ENCODE data around the gene PTPN9. TPM values are rescaled to one million over a fixed set of nuclear protein-coding genes. Genes with fewer than 3 reads are reported as not detected.

Gene PTPN9
- polyA plus RNA-seq, 1 donor (not counting 4 experiments of a cell fraction or from before 2014, with no cell fraction given): 34.7 TPM

- H4K20me1 ChIP-seq (ENCODE audit: control insufficient read depth, extremely low read depth, insufficient read depth, low read length): no peaks in the 10 kb centered on the region
- no peak overlapping the region for H3K9ac ChIP-seq (ENCODE audit: control insufficient read depth, extremely low read depth, insufficient read depth, low read length)
- TF ChIP-seq EZH2 (IDR thresholded peaks at IDR 0.05; ENCODE audit: low read length) (no peak), CTCF (optimal IDR thresholded peaks at IDR 0.05 in 1 of 3, IDR thresholded peaks at IDR 0.05 in 1 of 3, conservative IDR thresholded peaks at IDR 0.05 in 1 of 3; ENCODE audit: extremely low read depth in 1 of 3, insufficient read depth in 2 of 3, low read length in 3 of 3) (peak; percentile 18 to 43 (median 43))
- H3K79me2 ChIP-seq (ENCODE audit: control insufficient read depth, insufficient read depth, low read length): no peaks in the 10 kb centered on the region
- dilution Hi-C loops (cut with MboI; ENCODE audit: extremely low pct_ligation_motif_present, low sequenced_read_pairs): no loop called here
- no peak overlapping the region for H3K27ac ChIP-seq (ENCODE audit: control insufficient read depth, insufficient read depth, low read length)
- H3K9me1 ChIP-seq (ENCODE audit: control insufficient read depth, extremely low read depth, insufficient read depth, low read length): no peaks in the 10 kb centered on the region
- no peaks in the 10 kb centered on the region for H3K27me3 ChIP-seq (ENCODE audit: control insufficient read depth, extremely low read depth, insufficient read depth, low read length)
- no peaks in the 10 kb centered on the region for H3K4me1 ChIP-seq (ENCODE audit: control insufficient read depth, extremely low read depth, insufficient read depth, low read length)
- no peak overlapping the region for H3K4me2 ChIP-seq (ENCODE audit: control insufficient read depth, extremely low read depth, insufficient read depth, low read depth, low read length)
- DNase-seq (ENCODE audit: low read depth, low spot score): no peak
- no peak for FAIRE-seq
- no peaks in the 10 kb centered on the region for H3K9me3 ChIP-seq (ENCODE audit: control insufficient read depth, low read depth, low read length)
- peaks cover 15 to 27% of the 10 kb centered on the region in 2 experiments for H3K36me3 ChIP-seq (ENCODE audit: control insufficient read depth in 2 of 2, extremely low read depth in 1 of 2, insufficient read depth in 2 of 2, low read length in 2 of 2)
- H3K4me3 ChIP-seq (ENCODE audit: control insufficient read depth in 2 of 3, extremely low read depth in 1 of 3, insufficient read depth in 2 of 3, low read depth in 1 of 3, low read length in 3 of 3): no peak overlapping the region
- no peak overlapping the region for H2AFZ ChIP-seq (ENCODE audit: control insufficient read depth, low read length)
These were observed 18.7 kb upstream of the PTPN9 start for GRCh38 chr15:75597667-75598341.

- H3K36me3 ChIP-seq (ENCODE audit: control insufficient read depth in 2 of 2, extremely low read depth in 1 of 2, insufficient read depth in 2 of 2, low read length in 2 of 2): peaks cover 15 to 30% of the 10 kb centered on the region in 2 experiments
- dilution Hi-C loops (cut with MboI; ENCODE audit: extremely low pct_ligation_motif_present, low sequenced_read_pairs): no loop called here
These were observed 17.7 kb upstream of the PTPN9 start for GRCh38 chr15:75596703-75597345.

More at GRCh38 chr15:75596703-75597345, 17.7 kb upstream of the PTPN9 start:
- FAIRE-seq (no peak), DNase-seq (ENCODE audit: low read depth, low spot score) (no peak)
- Histone ChIP-seq H4K20me1 (ENCODE audit: control insufficient read depth, extremely low read depth, insufficient read depth, low read length) (no peaks in the 10 kb centered on the region), H3K4me1 (ENCODE audit: control insufficient read depth, extremely low read depth, insufficient read depth, low read length) (no peaks in the 10 kb centered on the region), H3K79me2 (ENCODE audit: control insufficient read depth, insufficient read depth, low read length) (no peaks in the 10 kb centered on the region), H3K9ac (ENCODE audit: control insufficient read depth, extremely low read depth, insufficient read depth, low read length) (no peak overlapping the region), H3K27me3 (ENCODE audit: control insufficient read depth, extremely low read depth, insufficient read depth, low read length) (no peaks in the 10 kb centered on the region), H2AFZ (ENCODE audit: control insufficient read depth, low read length) (no peak overlapping the region), H3K9me1 (ENCODE audit: control insufficient read depth, extremely low read depth, insufficient read depth, low read length) (no peaks in the 10 kb centered on the region), H3K27ac (ENCODE audit: control insufficient read depth, insufficient read depth, low read length) (no peak overlapping the region), H3K4me2 (ENCODE audit: control insufficient read depth, extremely low read depth, insufficient read depth, low read depth, low read length) (no peak overlapping the region), H3K9me3 (ENCODE audit: control insufficient read depth, low read depth, low read length) (no peaks in the 10 kb centered on the region), H3K4me3 (ENCODE audit: control insufficient read depth in 2 of 3, extremely low read depth in 1 of 3, insufficient read depth in 2 of 3, low read depth in 1 of 3, low read length in 3 of 3) (no peak overlapping the region)
- no peak for TF ChIP-seq CTCF (optimal IDR thresholded peaks at IDR 0.05 in 1 of 3, IDR thresholded peaks at IDR 0.05 in 1 of 3, conservative IDR thresholded peaks at IDR 0.05 in 1 of 3; ENCODE audit: extremely low read depth in 1 of 3, insufficient read depth in 2 of 3, low read length in 3 of 3)
- TF ChIP-seq EZH2 (IDR thresholded peaks at IDR 0.05; ENCODE audit: low read length): no peak

All from keratinocyte (primary cell).